GM12873 (cell line): ENCODE measurements around the gene NEAT1.

ENCODE experiments used
- CTCF ChIP-seq: IDR thresholded peaks from 2 replicates; pipeline ENCODE4 v1.5.1; 2012; ENCODE audit warnings: low read depth, mild to moderate bottlenecking, moderate library complexity, low read length, control low read depth; ENCODE audit not compliant: insufficient read depth; ENCODE audit errors: missing control alignments

The NEAT1 gene

GRCh38 chr11:65418431-65418680 lies 4.2 kb upstream of the NEAT1 start:
- no peak for TF ChIP-seq CTCF

- no peak for TF ChIP-seq CTCF
Observed at GRCh38 chr11:65418681-65419459, 3.7 kb upstream of the NEAT1 start.

DNA sequence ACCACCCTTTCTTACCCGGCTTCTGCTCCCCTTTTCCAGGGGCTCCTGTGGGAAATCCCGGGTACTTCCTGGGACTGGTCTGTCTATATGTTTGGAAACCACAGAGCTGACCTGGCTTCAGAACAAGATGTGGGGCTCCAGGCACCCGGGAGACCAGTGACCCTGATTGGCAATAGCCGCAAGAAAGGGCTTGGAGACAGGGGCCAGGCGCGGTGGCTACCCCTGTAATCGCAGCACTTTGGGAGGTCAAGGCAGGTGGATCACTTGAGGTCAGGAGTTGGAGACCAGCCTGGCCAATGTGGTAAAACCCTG lies 3.2 kb upstream of the NEAT1 start:
- no peak for TF ChIP-seq CTCF

DNA sequence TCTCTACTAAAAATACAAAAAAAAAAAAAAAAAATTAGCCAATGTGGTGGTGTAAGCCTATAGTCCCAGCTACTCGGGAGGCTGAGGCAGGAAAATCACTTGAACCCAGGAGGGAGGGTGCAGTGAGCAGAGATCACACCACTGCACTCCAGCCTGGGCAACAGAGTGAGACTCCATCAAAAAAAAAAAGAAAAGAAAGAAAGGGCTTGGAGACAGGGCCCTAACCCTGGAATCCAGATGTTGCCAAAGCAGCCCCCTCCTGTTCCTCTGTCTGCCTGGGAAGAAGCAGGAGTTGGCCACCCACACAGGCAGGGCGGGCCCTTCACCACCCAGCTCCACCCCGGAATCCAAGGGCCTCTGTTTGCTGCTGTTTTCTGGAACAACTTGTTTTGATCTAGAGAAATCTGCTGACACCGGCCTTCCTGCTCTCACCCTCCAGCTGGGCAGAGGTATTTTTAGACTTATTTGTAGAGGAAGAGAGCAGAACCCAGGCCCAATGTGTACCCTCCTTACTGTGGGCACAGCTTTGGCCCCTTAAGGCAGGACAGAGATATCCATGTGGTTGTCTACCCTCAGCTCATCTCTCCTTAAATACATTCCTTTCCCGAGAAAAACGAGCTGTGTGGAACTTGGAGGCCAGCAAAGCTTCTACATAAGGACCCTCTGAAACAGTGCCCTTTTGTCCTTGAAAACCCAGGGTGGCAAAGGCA lies 2.7 kb upstream of the NEAT1 start:
- TF ChIP-seq CTCF, result no peak

DNA sequence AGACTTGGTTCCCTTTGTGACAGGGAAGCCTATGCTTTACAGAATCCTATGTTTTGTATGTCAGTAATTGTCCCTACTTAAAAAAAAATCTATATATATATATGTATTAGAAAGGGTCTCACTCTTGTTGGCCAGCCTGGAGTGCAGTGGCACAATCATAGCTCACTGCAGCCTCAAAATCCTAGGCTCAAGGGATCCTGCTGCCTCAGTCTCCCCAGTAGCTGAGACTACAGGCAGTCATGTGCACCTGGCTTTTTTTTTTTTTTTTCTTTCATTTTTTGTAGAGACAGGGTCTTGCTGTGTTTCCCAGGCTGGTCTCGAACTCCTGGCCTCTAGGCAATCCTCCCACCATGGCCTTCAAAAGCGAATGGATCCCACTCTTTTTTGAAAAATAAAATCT lies 2.1 kb upstream of the NEAT1 start:
- TF ChIP-seq CTCF, result no peak

DNA sequence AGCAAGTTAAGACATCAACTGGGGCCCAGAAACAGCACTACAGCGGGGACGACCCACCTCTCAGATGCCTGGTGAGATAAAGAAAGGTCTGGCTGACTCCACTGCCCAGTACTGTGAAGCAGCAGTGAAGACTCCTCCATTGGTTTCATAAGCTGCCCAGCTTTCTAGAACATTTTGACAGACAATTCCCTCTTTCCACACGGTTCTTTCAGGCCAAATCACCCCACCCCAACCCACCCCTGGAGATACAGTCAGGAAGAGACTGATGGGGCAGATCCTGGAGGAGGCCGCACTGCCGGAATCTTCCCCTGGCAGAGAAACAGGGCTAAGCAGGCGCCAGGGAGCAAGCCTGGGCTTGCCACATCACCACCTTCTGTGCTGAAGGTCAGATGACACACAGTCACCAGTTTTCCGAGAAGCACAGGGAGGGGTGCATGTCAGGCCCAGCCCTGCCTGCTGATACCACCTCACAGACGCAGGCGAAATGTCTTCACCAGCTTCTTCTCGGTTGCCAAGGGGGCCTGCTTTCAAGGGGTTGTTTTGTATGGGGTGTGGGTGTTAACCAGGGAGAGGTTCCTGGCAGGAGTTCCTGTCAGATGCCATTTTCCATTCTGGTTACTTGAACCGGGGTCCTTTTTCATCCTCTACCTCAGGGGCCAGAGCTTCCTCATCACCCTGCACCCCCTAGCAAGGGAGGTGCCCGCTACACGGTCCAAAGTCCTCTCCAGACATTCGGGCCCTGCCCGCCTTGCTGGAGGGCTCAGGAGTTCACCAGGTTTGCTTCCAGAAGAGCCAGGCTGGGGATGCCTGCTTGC lies 1.4 kb upstream of the NEAT1 start:
- no peak for TF ChIP-seq CTCF
